ENCODE measurements around the gene LARGE1. TPM values are rescaled to one million over a fixed set of nuclear protein-coding genes. Genes with fewer than 3 reads are reported as not detected.

Gene LARGE1
- total and polyA plus RNA-seq, 2 donors (not counting 1 experiment from before 2014, with no cell fraction given) = 14.1 to 19.2 TPM

GRCh38 chr22:33459137-33459536 is 461.1 kb downstream of the LARGE1 start:
- Histone ChIP-seq H3K9me3 (ENCODE audit: control insufficient read depth, insufficient read depth, low read depth, low read length) (no peaks in the 10 kb centered on the region), H3K4me1 (ENCODE audit: control insufficient read depth, extremely low read depth, insufficient read depth, low read length) (no peaks in the 10 kb centered on the region), H3K4me3 (replicated peaks in 1 of 4; ENCODE audit: control extremely low read depth in 1 of 4, insufficient read depth in 1 of 4, low read depth in 3 of 4, low read length in 4 of 4) (no peak overlapping the region), H3K4me2 (ENCODE audit: extremely low read depth, insufficient read depth, low read length) (no peak overlapping the region), H2AFZ (ENCODE audit: low read length) (no peak overlapping the region), H3K79me2 (ENCODE audit: control insufficient read depth, insufficient read depth, low read length) (no peaks in the 10 kb centered on the region), H3K9ac (ENCODE audit: insufficient read depth, low read length) (no peak overlapping the region), H3K27ac (ENCODE audit: insufficient read depth, low read length) (no peak overlapping the region), H3K27me3 (ENCODE audit: control insufficient read depth, insufficient read depth, low read length) (no peaks in the 10 kb centered on the region), H3K36me3 (ENCODE audit: control insufficient read depth, insufficient read depth, low read length) (no peaks in the 10 kb centered on the region), H4K20me1 (ENCODE audit: control insufficient read depth, extremely low read depth, insufficient read depth, low read length) (no peaks in the 10 kb centered on the region)
- DNase-seq (ENCODE audit: low read depth in 2 of 2) = no peak
- TF ChIP-seq EZH2 (IDR thresholded peaks at IDR 0.05; ENCODE audit: low read length, missing control alignments) = no peak
- no peak for TF ChIP-seq CTCF (conservative IDR thresholded peaks at IDR 0.05 in 1 of 2, IDR thresholded peaks at IDR 0.05 in 1 of 2; ENCODE audit: low read depth in 1 of 2, low read length in 2 of 2)

- no peak overlapping the region for H3K4me3 ChIP-seq (replicated peaks in 1 of 4; ENCODE audit: control extremely low read depth in 1 of 4, insufficient read depth in 1 of 4, low read depth in 3 of 4, low read length in 4 of 4)
- no peaks in the 10 kb centered on the region for H3K36me3 ChIP-seq (ENCODE audit: control insufficient read depth, insufficient read depth, low read length)
- TF ChIP-seq CTCF (conservative IDR thresholded peaks at IDR 0.05 in 1 of 2, IDR thresholded peaks at IDR 0.05 in 1 of 2; ENCODE audit: low read depth in 1 of 2, low read length in 2 of 2) (no peak), EZH2 (IDR thresholded peaks at IDR 0.05; ENCODE audit: low read length, missing control alignments) (no peak)
- no peaks in the 10 kb centered on the region for H3K79me2 ChIP-seq (ENCODE audit: control insufficient read depth, insufficient read depth, low read length)
- no peaks in the 10 kb centered on the region for H3K27me3 ChIP-seq (ENCODE audit: control insufficient read depth, insufficient read depth, low read length)
- H3K4me1 ChIP-seq (ENCODE audit: control insufficient read depth, extremely low read depth, insufficient read depth, low read length) = no peaks in the 10 kb centered on the region
- no peak overlapping the region for H2AFZ ChIP-seq (ENCODE audit: low read length)
- H3K4me2 ChIP-seq (ENCODE audit: extremely low read depth, insufficient read depth, low read length) = no peak overlapping the region
- DNase-seq (ENCODE audit: low read depth in 2 of 2) = no peak
- no peak overlapping the region for H3K9ac ChIP-seq (ENCODE audit: insufficient read depth, low read length)
- H3K27ac ChIP-seq (ENCODE audit: insufficient read depth, low read length) = no peak overlapping the region
- no peaks in the 10 kb centered on the region for H3K9me3 ChIP-seq (ENCODE audit: control insufficient read depth, insufficient read depth, low read depth, low read length)
- no peaks in the 10 kb centered on the region for H4K20me1 ChIP-seq (ENCODE audit: control insufficient read depth, extremely low read depth, insufficient read depth, low read length)
These were observed 463.8 kb downstream of the LARGE1 start for GRCh38 chr22:33456511-33456910.

GRCh38 chr22:33455036-33455435 is 465.2 kb downstream of the LARGE1 start:
- H3K27ac ChIP-seq (ENCODE audit: insufficient read depth, low read length) = no peak overlapping the region
- no peaks in the 10 kb centered on the region for H3K27me3 ChIP-seq (ENCODE audit: control insufficient read depth, insufficient read depth, low read length)
- no peak overlapping the region for H3K4me3 ChIP-seq (replicated peaks in 1 of 4; ENCODE audit: control extremely low read depth in 1 of 4, insufficient read depth in 1 of 4, low read depth in 3 of 4, low read length in 4 of 4)
- TF ChIP-seq CTCF (conservative IDR thresholded peaks at IDR 0.05 in 1 of 2, IDR thresholded peaks at IDR 0.05 in 1 of 2; ENCODE audit: low read depth in 1 of 2, low read length in 2 of 2) = no peak
- TF ChIP-seq EZH2 (IDR thresholded peaks at IDR 0.05; ENCODE audit: low read length, missing control alignments) = no peak
- no peak overlapping the region for H3K4me2 ChIP-seq (ENCODE audit: extremely low read depth, insufficient read depth, low read length)
- DNase-seq (ENCODE audit: low read depth in 2 of 2) = no peak
- no peaks in the 10 kb centered on the region for H4K20me1 ChIP-seq (ENCODE audit: control insufficient read depth, extremely low read depth, insufficient read depth, low read length)
- no peaks in the 10 kb centered on the region for H3K4me1 ChIP-seq (ENCODE audit: control insufficient read depth, extremely low read depth, insufficient read depth, low read length)
- H3K9me3 ChIP-seq (ENCODE audit: control insufficient read depth, insufficient read depth, low read depth, low read length) = no peaks in the 10 kb centered on the region
- H3K79me2 ChIP-seq (ENCODE audit: control insufficient read depth, insufficient read depth, low read length) = no peaks in the 10 kb centered on the region
- H3K9ac ChIP-seq (ENCODE audit: insufficient read depth, low read length) = no peak overlapping the region
- no peak overlapping the region for H2AFZ ChIP-seq (ENCODE audit: low read length)
- H3K36me3 ChIP-seq (ENCODE audit: control insufficient read depth, insufficient read depth, low read length) = no peaks in the 10 kb centered on the region

All from fibroblast of lung (primary cell).